GM23338 (cell line): Measurements from ENCODE around the gene TP53BP1.

ENCODE experiments used
- EZH2 ChIP-seq: fragments of 200-600 bp; sonication (generic); IDR thresholded peaks from one replicate; pipeline ENCODE4 v1.8.0; 2017; ENCODE audit warnings: antibody characterized with exemption, mild to moderate bottlenecking, low read depth; ENCODE audit not compliant: unreplicated experiment
- TF ChIP-seq, protein P1 (sequence below), 2 experiments: fragments of 200-600 bp in 1 of 2; sonication (generic) in 1 of 2; conservative IDR thresholded peaks; 2 replicates each; pipeline versions ENCODE4 v1.5.1 to v1.6.1; 2016 to 2017; ENCODE audit warnings: antibody characterized with exemption in 2 of 2, low read depth in 2 of 2, mild to moderate bottlenecking in 2 of 2, moderate library complexity in 1 of 2
- TF ChIP-seq, protein P2 (sequence below): IDR thresholded peaks from one replicate; pipeline ENCODE4 v1.6.1; 2018; ENCODE audit warnings: antibody characterized with exemption; ENCODE audit not compliant: unreplicated experiment

DNA sequence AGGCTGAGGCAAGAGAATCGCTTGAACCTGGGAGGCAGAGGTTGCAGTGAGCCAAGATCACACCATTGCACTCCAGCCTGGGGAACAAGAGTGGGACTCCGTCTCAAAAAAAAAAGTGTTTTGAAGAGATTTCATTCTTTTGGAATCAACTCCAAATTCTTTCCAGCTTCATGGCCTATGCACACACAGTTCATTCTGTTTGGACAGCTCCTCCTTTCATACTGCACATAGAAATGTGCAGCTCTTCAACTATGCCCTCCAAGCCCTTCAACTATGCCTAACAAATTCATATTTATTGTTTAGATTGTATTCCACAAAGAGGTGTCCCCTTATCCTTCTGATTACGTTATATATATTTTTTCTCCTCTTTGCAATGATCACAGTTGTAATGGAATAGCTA, 4.2 kb downstream of the TP53BP1 start:
- TF ChIP-seq, protein P1, sequence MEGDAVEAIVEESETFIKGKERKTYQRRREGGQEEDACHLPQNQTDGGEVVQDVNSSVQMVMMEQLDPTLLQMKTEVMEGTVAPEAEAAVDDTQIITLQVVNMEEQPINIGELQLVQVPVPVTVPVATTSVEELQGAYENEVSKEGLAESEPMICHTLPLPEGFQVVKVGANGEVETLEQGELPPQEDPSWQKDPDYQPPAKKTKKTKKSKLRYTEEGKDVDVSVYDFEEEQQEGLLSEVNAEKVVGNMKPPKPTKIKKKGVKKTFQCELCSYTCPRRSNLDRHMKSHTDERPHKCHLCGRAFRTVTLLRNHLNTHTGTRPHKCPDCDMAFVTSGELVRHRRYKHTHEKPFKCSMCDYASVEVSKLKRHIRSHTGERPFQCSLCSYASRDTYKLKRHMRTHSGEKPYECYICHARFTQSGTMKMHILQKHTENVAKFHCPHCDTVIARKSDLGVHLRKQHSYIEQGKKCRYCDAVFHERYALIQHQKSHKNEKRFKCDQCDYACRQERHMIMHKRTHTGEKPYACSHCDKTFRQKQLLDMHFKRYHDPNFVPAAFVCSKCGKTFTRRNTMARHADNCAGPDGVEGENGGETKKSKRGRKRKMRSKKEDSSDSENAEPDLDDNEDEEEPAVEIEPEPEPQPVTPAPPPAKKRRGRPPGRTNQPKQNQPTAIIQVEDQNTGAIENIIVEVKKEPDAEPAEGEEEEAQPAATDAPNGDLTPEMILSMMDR (conservative IDR thresholded peaks at IDR 0.05; ENCODE audit: low read depth in 2 of 2), result no peak
- TF ChIP-seq EZH2, result no peak
- TF ChIP-seq, protein P2, sequence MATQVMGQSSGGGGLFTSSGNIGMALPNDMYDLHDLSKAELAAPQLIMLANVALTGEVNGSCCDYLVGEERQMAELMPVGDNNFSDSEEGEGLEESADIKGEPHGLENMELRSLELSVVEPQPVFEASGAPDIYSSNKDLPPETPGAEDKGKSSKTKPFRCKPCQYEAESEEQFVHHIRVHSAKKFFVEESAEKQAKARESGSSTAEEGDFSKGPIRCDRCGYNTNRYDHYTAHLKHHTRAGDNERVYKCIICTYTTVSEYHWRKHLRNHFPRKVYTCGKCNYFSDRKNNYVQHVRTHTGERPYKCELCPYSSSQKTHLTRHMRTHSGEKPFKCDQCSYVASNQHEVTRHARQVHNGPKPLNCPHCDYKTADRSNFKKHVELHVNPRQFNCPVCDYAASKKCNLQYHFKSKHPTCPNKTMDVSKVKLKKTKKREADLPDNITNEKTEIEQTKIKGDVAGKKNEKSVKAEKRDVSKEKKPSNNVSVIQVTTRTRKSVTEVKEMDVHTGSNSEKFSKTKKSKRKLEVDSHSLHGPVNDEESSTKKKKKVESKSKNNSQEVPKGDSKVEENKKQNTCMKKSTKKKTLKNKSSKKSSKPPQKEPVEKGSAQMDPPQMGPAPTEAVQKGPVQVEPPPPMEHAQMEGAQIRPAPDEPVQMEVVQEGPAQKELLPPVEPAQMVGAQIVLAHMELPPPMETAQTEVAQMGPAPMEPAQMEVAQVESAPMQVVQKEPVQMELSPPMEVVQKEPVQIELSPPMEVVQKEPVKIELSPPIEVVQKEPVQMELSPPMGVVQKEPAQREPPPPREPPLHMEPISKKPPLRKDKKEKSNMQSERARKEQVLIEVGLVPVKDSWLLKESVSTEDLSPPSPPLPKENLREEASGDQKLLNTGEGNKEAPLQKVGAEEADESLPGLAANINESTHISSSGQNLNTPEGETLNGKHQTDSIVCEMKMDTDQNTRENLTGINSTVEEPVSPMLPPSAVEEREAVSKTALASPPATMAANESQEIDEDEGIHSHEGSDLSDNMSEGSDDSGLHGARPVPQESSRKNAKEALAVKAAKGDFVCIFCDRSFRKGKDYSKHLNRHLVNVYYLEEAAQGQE, result no peak
